ENCODE measurements around the gene HNRNPUL1. TPM values are rescaled to one million over a fixed set of nuclear protein-coding genes. Genes with fewer than 3 reads are reported as not detected.

The HNRNPUL1 gene
- total RNA-seq, 1 experiment from 2014 or later = 266 TPM

DNA sequence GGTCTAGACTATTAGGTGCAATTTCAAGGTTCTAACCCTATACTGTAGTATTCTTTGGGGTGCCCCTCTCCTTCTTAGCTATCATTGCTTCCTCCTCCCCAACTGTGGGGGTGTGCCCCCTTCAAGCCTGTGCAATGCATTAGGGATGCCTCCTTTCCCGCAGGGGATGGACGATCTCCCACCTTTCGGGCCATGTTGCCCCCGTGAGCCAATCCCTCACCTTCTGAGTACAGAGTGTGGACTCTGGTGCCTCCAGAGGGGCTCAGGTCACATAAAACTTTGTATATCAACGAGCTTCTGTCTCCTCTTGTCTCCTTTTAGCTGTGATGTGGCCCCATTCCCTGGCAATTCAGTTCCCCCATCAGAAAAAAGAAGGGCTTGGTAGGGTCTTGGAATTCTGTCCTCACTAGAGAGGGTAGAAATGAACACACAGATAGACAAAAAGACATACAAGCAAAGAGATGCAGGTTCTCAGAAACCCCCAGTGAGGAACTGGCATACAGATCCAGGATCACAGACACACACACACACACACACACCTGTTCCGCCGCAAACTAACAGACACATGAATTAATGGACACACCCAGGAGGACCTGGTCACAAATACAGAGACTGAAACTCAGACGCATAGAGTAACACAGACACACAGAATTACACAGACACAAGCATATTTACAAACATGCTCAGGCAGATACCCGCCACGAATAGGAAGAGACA lies 2.5 kb upstream of the HNRNPUL1 start:
- Histone ChIP-seq H2AFZ (peak overlapping the region; percentile 14; the same call in 1 of the 2 replicates), H3K4me3 (peak overlapping the region; percentile 85; the same call in 1 of the 2 replicates), H3K4me1 (replicated peaks; ENCODE audit: insufficient read depth) (peaks cover 9% of the 10 kb centered on the region; the same call in 1 of the 2 replicates), H3K9me3 (ENCODE audit: insufficient read depth, low read depth) (no peaks in the 10 kb centered on the region), H3K4me2 (peak overlapping the region; percentile 79), H3K36me3 (ENCODE audit: low read depth) (no peaks in the 10 kb centered on the region), H3K27ac (no peak overlapping the region), H4K20me1 (ENCODE audit: insufficient read depth) (0 out of 2 replicates have a peak, but pooled peaks cover under 1% of the 10 kb centered on the region), H3F3A (ENCODE audit: insufficient read depth, low read depth) (peaks cover 24% of the 10 kb centered on the region; the same call in 1 of the 2 replicates), H3K9me2 (ENCODE audit: insufficient read depth) (no peaks in the 10 kb centered on the region), H3K27me3 (ENCODE audit: insufficient read depth, low read depth) (no peaks in the 10 kb centered on the region), H3K79me2 (ENCODE audit: low read depth) (peaks cover 28% of the 10 kb centered on the region)
- intact Hi-C loops (cut with micrococcal nuclease; ENCODE audit: unreplicated experiment) = loop anchor here (1.0 to 10.0 kb wide), 5 partner anchors 42 to 599 kb away; partner anchors contain the start of gene AXL
- no TSS peak for BruUV-seq (replicated peaks)
- DNase-seq = no peak
- ChIA-PET POLR2A (ENCODE audit: unreplicated experiment) (interaction anchor here (1.3 kb wide), 1 partner anchor 57 kb away, joined by 20 read pairs; no protein-coding TSS in a partner anchor), CTCF (interaction anchor here (0.7 kb wide), 1 partner anchor 117 kb away, joined by 4 read pairs; no protein-coding TSS in a partner anchor)
- TF ChIP-seq, protein P1, sequence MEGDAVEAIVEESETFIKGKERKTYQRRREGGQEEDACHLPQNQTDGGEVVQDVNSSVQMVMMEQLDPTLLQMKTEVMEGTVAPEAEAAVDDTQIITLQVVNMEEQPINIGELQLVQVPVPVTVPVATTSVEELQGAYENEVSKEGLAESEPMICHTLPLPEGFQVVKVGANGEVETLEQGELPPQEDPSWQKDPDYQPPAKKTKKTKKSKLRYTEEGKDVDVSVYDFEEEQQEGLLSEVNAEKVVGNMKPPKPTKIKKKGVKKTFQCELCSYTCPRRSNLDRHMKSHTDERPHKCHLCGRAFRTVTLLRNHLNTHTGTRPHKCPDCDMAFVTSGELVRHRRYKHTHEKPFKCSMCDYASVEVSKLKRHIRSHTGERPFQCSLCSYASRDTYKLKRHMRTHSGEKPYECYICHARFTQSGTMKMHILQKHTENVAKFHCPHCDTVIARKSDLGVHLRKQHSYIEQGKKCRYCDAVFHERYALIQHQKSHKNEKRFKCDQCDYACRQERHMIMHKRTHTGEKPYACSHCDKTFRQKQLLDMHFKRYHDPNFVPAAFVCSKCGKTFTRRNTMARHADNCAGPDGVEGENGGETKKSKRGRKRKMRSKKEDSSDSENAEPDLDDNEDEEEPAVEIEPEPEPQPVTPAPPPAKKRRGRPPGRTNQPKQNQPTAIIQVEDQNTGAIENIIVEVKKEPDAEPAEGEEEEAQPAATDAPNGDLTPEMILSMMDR (conservative IDR thresholded peaks at IDR 0.05) = no peak
- TF ChIP-seq EZH2 (IDR thresholded peaks at IDR 0.05; ENCODE audit: low read depth) = no peak

DNA sequence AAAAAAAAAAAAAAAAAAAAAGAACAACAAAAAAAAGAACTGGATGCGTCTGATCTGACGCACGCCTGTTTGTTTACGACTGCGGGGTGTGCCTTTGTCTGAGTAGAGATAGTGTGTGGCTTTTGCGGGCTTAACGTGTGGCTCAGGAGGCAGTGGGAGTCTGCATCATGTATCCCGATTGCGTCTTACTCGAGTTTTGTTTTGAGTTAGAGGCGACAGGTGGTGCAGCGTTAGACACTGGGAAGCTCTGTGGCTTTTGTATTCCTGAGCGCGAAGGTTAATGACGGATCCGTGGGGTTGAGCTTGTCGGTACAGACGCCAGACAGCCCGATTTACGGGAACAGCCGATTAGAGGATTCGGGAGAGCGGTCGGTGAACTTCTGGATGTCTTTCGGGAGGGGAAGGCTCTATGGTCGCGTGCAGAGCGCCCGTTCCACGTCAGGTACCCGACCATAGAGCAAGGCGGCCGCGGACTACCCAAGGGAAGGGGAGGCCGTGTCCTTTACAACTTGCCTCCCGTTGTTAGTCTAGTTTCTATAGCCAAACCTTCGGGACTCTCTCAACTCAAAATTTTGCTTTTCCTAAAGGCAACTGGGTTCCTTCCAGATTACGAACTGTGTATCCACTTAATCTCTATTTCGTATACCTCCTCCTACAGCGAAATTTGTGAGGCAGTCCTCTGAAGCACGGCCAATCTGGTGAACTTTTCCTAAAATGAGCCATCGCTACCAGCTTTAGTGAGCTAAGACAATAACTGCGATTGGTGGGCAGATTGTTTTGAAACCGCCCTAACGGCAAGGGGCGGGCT lies 926 bp upstream of the HNRNPUL1 start:
- H3K4me1 ChIP-seq (replicated peaks; ENCODE audit: insufficient read depth) = peaks cover 10% of the 10 kb centered on the region; the same call in 1 of the 2 replicates
- H3K36me3 ChIP-seq (ENCODE audit: low read depth) = peaks cover 2% of the 10 kb centered on the region
- TSS peak; percentile 97 for BruUV-seq (replicated peaks)
- no peaks in the 10 kb centered on the region for H3K27me3 ChIP-seq (ENCODE audit: insufficient read depth, low read depth)
- peaks cover 24% of the 10 kb centered on the region; the same call in 1 of the 2 replicates for H3F3A ChIP-seq (ENCODE audit: insufficient read depth, low read depth)
- H3K9me3 ChIP-seq (ENCODE audit: insufficient read depth, low read depth) = no peaks in the 10 kb centered on the region
- H3K4me2 ChIP-seq = peak overlapping the region; percentile 79
- ChIA-PET CTCF (interaction anchor here (0.9 kb wide), 1 partner anchor 90 kb away, joined by 3 read pairs; no protein-coding TSS in a partner anchor), POLR2A (ENCODE audit: unreplicated experiment) (interaction anchor here (0.6 to 1.3 kb wide), 18 partner anchors 13 to 1116 kb away, joined by 3 to 20 read pairs (median 4); partner anchors contain the start of genes AXL, B9D2, COQ8B and RAB4B)
- peak overlapping the region; percentile 77 for H2AFZ ChIP-seq
- no peak for TF ChIP-seq EZH2 (IDR thresholded peaks at IDR 0.05; ENCODE audit: low read depth)
- TF ChIP-seq, protein P1 (conservative IDR thresholded peaks at IDR 0.05) = no peak
- peak in 1 of 2 experiments; percentile 45 for DNase-seq
- intact Hi-C loops (cut with micrococcal nuclease; ENCODE audit: unreplicated experiment) = loop anchor here (1.0 to 10.0 kb wide), 3 partner anchors 90 to 288 kb away; partner anchors contain the start of gene TGFB1
- no peaks in the 10 kb centered on the region for H3K9me2 ChIP-seq (ENCODE audit: insufficient read depth)
- H3K79me2 ChIP-seq (ENCODE audit: low read depth) = peaks cover 45% of the 10 kb centered on the region
- H3K27ac ChIP-seq = peak overlapping the region; percentile 79
- peak overlapping the region; percentile 85 for H3K4me3 ChIP-seq
- peaks cover 11% of the 10 kb centered on the region; the same call in 1 of the 2 replicates for H4K20me1 ChIP-seq (ENCODE audit: insufficient read depth)
